Bronchial epithelial cell (primary cell): Measurements from ENCODE around the gene GNL1. TPM values are rescaled to one million over a fixed set of nuclear protein-coding genes. Genes with fewer than 3 reads are reported as not detected.

Experiments used
- DNase-seq: peaks from one replicate; pipeline ENCODE4 v3.0.0-alpha.2; 2010; ENCODE audit warnings: low read depth
- FAIRE-seq: peaks from 2 replicates; lab custom pipeline; 2011; peaks lifted over from hg19 to GRCh38; lab: Jason Lieb, UNC
- H3K27me3 ChIP-seq: 2 replicates; pipeline ENCODE4 v1.5.1; 2011; ENCODE audit warnings: low read length; ENCODE audit not compliant: control insufficient read depth, insufficient read depth
- H3K36me3 ChIP-seq: 2 replicates; pipeline ENCODE4 v1.5.1; 2011; ENCODE audit warnings: low read length; ENCODE audit not compliant: control insufficient read depth, insufficient read depth
- H3K4me3 ChIP-seq: 2 replicates; pipeline ENCODE4 v1.5.1; 2011; ENCODE audit warnings: mild to moderate bottlenecking, low read depth, low read length, control low read depth
- CTCF ChIP-seq: IDR thresholded peaks from 2 replicates; pipeline ENCODE4 v1.5.1; 2011; ENCODE audit warnings: mild to moderate bottlenecking, moderate library complexity, low read length, control low read depth, inconsistent platforms; ENCODE audit not compliant: insufficient read depth, severe bottlenecking
- total RNA-seq: library from RNA; depleted of rRNA; stranded (reverse); fragments of >200 nt; gene quantifications from 2 replicates; pipeline ENCODE4 v1.2.1, GENCODE V29; 2014

Gene GNL1
- total RNA-seq, 1 donor from 2014 or later = 21.9 TPM

GRCh38 chr6:30493643-30494250 is 62.5 kb downstream of the GNL1 start:
- Histone ChIP-seq H3K27me3 (no peaks in the 10 kb centered on the region), H3K36me3 (peaks cover 22% of the 10 kb centered on the region), H3K4me3 (no peak overlapping the region)
- FAIRE-seq (no peak), DNase-seq (no peak)
- peak; percentile 20 for TF ChIP-seq CTCF

GRCh38 chr6:30491991-30492952 is 64.0 kb downstream of the GNL1 start:
- no peak overlapping the region for H3K4me3 ChIP-seq
- FAIRE-seq (no peak), DNase-seq (no peak)
- H3K27me3 ChIP-seq = no peaks in the 10 kb centered on the region
- peaks cover 22% of the 10 kb centered on the region for H3K36me3 ChIP-seq
- no peak for TF ChIP-seq CTCF

Other genes with a start within 250 kb of the GNL1 start
- gene TRIM39, start 229.6 kb downstream of the GNL1 start, total RNA-seq = 8.4 and 11.1 TPM in 2 replicates
- gene RPP21, start 211.3 kb downstream of the GNL1 start, total RNA-seq = 29.0 and 45.2 TPM in 2 replicates
- gene HLA-E, start 67.0 kb downstream of the GNL1 start, total RNA-seq = 215 and 232 TPM in 2 replicates
- gene PRR3, start 806 bp upstream of the GNL1 start, total RNA-seq = 1.9 and 2.1 TPM in 2 replicates
- 31.9 and 35.1 TPM in 2 replicates for gene ABCF1, start 15.0 kb upstream of the GNL1 start, total RNA-seq
- gene PPP1R10, start 60.8 kb upstream of the GNL1 start, total RNA-seq = 10.5 and 18.3 TPM in 2 replicates
- 62.1 and 64.0 TPM in 2 replicates for gene MRPS18B, start 61.4 kb upstream of the GNL1 start, total RNA-seq
- gene ATAT1, start 70.4 kb upstream of the GNL1 start, total RNA-seq = 1.8 and 2.9 TPM in 2 replicates
- gene C6orf136, start 90.6 kb upstream of the GNL1 start, total RNA-seq = 1.8 and 2.7 TPM in 2 replicates
- gene DHX16, start 116.5 kb upstream of the GNL1 start, total RNA-seq = 38.4 and 44.3 TPM in 2 replicates
- 26.0 and 32.6 TPM in 2 replicates for gene PPP1R18, start 130.2 kb upstream of the GNL1 start, total RNA-seq
- 0.26 and 0.51 TPM in 2 replicates for gene NRM, start 134.5 kb upstream of the GNL1 start, total RNA-seq
- gene MDC1, start 160.8 kb upstream of the GNL1 start, total RNA-seq = 2.4 and 2.7 TPM in 2 replicates
- 131 and 136 TPM in 2 replicates for gene TUBB, start 163.9 kb upstream of the GNL1 start, total RNA-seq
- gene FLOT1, start 186.2 kb upstream of the GNL1 start, total RNA-seq = 15.1 and 20.0 TPM in 2 replicates
- gene IER3, start 188.1 kb upstream of the GNL1 start, total RNA-seq = 186 and 279 TPM in 2 replicates